ENCODE results near the gene ZNF587B. TPM values are rescaled to one million over a fixed set of nuclear protein-coding genes. Genes with fewer than 3 reads are reported as not detected.
"Not testable (repeated sequence)": the region's sequence is repeated elsewhere in the genome, so short reads cannot be mapped to it uniquely, and the experiment has no call there.

Gene ZNF587B
- total RNA-seq, 1 donor from 2014 or later, result 7.5 TPM

DNA sequence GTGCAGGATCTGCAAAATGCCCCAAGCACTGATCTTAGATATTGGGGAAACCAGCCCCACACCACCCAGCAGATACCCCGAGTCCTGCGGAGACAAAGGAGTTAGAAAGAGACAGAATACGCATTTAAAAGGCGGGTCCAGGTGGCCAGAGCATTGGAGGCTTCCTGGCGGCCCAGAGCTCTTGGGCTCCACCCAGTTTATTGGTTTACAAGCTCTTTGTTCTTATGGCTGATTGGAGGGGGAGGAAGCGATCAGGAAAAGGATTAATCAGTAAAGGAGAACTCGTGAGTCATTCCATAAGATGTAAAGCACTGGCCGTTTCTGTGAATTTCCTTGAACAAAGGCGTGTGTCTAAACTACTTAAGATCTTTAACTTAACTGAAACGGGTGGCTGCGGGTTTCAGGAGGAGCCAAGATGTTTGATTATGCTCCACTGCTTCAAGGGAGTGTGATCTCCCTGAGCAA, 20.5 kb downstream of the ZNF587B start:
- DNase-seq (ENCODE audit: missing footprints) (no peak), ATAC-seq (no peak)
- intact Hi-C loops (cut with DNase I), result no loop called here

DNA sequence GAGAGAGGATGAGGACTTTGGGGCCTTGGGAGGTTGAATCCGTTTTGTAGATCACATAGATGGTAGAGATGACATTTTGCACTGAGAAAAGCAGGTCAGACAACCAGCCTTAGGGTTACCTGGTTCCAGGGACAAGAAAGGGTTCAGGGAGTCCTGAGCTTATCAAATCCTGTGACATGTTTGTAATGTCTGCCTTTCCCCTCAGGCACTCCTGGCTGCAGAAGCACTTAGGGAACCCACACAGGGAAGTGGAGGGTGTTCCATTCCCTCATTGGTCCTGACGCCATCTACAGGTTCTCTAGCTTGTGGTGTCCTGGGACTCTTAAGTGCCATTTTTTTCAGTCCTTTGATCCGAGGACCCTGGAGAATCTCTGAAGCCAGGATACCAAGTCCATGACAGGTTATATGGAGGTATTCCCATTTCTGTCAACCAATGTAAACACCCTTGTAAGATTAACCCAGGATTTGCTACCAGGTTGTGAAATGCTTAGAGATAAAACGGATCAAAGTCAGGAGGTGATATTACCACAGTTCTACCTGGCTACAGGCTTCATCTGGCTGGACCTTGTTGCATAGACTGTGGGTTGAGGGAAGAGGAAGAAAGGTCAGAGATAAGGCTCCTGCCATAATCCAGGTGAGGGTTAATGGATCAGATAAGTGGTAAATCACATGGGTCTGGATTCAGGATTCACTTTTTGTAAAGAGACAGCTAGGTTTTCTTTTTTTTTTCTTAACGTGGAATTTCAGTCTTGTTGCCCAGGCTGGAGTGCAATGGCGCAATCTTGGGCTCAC, 21.9 kb downstream of the ZNF587B start:
- ATAC-seq; intact Hi-C loops (cut with DNase I); DNase-seq (ENCODE audit: missing footprints): not testable (repeated sequence)

DNA sequence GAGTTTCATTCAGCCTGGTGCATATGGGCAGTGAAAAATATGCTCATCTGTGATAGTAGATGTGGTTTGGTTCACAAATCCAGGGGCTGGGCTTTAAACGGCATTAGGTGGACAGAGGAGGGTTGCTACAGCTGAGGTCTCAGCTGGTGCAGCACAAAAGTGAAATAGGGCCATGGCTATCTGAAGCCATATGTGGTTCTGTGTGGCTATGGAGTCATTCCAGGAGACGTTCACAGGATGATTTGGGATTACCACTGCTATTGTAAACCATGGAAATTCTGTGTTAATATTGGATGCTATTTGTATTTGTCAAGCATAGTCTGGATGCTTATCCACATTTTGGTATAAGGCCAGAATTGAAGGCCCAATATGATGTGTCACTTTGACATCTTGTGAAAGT, 24.0 kb downstream of the ZNF587B start:
- intact Hi-C loops (cut with DNase I); DNase-seq (ENCODE audit: missing footprints); ATAC-seq: not testable (repeated sequence)

DNA sequence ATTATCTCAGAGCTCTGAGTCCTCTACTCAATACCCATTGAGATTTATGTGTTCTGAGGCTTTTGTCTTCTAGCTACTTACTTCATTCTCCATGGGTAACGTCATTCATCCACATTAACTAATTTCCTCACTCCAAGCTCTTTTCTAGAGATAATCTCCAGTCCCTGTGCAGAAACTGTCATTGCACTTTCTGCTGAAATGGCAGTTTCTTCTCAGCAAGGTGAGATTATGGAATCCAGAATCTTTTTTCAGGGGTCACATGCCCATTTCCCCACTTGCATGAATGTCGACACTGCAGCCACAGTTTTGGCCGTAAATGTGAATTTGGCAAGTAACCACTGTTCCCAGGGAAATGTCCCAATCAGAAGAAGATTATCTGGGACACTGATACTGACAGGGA, 32.3 kb downstream of the ZNF587B start:
- ATAC-seq; DNase-seq (ENCODE audit: missing footprints); intact Hi-C loops (cut with DNase I): not testable (repeated sequence)

DNA sequence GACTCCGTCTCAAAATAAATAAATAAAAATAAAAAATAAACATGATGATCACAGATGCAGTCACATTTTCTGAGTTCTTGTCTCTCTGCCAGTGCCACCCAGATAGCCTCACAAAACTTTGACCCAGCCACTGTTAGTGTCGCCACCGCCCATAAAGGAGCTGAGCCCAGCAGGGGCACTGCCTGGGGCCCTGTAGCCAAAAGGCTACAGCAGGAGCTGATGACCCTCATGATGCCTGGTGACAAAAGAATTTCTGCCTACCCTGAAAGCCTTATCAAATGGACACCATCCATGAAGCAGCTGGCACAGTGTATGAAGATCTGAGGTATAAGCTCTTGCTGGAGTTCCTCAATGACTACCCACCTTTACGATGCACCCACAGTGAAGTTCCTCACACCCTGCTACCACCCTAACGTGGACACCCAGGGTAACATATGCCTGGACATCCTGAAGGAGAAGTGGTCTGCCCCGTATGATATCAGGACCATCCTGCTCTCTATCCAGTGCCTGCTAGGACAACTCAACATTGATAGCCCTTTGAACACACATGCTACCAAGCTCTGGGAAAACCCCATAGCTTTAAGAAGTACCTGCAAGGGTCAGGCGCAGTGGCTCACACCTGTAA, 37.9 kb downstream of the ZNF587B start:
- ATAC-seq (no peak), DNase-seq (ENCODE audit: missing footprints) (no peak)
- intact Hi-C loops (cut with DNase I), result no loop called here

DNA sequence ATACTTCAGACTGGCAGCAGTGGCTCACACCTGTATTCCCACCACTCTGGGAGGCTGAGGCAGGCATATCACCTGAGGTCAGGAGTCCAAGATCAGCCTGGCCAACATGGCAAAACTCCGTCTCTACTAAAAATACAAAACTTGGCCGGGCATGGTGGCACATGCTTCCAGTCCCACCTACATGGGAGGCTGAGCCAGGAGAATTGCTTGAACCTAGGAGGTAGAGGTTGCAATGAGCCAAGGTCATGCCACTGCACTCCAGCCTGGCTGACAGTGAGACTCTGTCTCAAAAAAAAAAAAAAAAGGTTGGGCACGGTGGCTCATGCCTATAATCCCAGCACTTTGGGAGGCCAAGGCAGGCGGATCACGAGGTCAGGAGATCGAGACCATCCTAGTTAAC, 39.6 kb downstream of the ZNF587B start:
- DNase-seq (ENCODE audit: missing footprints); intact Hi-C loops (cut with DNase I): not testable (repeated sequence)
- ATAC-seq, result peak; percentile 25

DNA sequence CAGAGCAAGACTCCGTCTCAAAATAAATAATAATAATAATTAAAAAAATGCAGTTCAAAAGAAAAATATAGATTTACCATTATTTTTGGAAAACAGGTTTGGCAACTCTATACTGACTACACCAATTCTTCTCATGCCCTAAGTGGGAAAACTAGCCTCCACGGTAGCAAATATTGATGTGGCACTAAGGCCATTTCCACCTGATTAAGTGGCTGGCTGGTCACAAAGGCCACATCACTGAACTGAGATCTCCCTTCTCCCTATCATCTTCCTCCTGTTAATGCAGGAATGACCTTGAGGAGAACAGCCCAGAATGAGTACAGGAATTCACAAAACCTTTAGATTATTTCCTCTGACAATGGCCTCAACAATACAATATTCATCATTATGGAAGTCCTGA, 40.1 kb downstream of the ZNF587B start:
- intact Hi-C loops (cut with DNase I), result no loop called here
- no peak for ATAC-seq
- DNase-seq (ENCODE audit: missing footprints), result no peak

DNA sequence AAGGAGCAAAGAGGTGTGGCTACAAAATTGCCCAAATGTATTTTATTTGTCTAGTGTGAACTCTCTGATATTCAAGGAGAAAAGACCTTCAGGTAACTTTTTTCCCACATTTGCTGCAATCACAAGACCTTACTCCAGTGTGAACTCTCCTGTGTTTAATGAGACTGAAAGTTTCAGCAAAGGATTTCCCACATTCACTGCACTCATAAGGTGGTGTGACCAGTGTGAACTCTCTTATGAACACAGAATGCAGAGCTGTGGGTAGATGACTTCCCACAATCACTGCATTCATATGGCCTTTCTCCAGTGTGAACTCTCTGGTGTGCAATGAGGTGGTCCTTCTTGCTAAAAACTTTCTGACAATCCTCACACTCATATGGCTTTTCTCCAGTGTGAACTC, 42.4 kb downstream of the ZNF587B start:
- DNase-seq (ENCODE audit: missing footprints) (no peak), ATAC-seq (no peak)
- intact Hi-C loops (cut with DNase I), result no loop called here

DNA sequence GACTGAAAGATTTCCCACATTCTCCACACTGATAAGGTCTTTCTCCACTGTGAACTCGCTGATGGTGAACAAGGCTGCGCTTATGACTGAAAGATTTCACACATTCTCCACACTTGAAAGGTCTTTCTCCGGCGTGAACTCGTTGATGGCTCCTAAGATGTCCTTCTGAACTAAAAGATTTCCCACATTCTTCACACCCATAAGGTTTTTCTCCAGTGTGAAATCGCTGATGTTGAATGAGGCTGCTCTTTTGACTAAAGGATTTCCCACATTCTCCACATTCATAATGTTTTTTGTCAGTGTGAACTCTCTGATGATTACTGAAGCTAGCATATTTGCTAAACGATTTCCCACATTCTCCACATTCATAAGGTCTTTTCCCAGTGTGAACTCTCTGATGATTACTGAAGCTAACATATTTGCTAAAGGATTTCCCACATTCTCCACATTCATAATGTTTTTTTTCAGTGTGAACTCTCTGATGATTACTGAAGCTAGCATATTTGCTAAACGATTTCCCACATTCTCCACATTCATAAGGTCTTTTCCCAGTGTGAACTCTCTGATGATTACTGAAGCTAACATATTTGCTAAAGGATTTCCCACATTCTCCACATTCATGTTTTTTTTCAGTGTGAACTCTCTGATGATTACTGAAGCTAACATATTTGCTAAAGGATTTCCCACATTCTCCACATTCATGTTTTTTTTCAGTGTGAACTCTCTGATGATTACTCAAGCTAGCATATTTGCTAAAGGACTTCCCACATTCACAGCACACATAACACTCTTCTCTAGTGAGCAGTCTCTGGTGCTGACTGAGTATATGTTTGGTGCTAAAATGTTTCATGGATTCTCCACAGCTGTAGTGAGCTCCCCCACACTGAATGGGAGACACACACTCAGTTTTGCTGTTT, 44.0 kb downstream of the ZNF587B start:
- ATAC-seq; intact Hi-C loops (cut with DNase I); DNase-seq (ENCODE audit: missing footprints): not testable (repeated sequence)

DNA sequence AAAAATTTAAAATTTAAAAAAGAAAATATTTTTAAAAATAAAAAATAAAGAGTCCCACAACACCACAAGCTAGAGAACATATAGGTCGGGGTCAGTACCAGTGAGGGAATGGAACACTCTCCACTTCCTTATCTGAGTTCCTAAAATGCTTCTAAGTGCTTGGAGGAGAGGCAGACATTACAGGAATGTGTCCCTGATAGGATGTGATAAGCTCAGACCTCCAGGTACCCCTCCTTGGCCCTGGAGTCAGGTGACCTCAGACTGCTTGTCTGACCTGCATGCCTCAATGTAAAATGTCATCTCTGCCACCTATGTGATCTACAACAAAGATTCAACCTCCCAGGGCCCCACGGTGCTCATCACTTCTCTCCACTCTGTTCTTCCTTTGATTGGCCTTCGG, 55.9 kb downstream of the ZNF587B start:
- no peak for DNase-seq (ENCODE audit: missing footprints)
- ATAC-seq, result no peak
- intact Hi-C loops (cut with DNase I), result no loop called here

DNA sequence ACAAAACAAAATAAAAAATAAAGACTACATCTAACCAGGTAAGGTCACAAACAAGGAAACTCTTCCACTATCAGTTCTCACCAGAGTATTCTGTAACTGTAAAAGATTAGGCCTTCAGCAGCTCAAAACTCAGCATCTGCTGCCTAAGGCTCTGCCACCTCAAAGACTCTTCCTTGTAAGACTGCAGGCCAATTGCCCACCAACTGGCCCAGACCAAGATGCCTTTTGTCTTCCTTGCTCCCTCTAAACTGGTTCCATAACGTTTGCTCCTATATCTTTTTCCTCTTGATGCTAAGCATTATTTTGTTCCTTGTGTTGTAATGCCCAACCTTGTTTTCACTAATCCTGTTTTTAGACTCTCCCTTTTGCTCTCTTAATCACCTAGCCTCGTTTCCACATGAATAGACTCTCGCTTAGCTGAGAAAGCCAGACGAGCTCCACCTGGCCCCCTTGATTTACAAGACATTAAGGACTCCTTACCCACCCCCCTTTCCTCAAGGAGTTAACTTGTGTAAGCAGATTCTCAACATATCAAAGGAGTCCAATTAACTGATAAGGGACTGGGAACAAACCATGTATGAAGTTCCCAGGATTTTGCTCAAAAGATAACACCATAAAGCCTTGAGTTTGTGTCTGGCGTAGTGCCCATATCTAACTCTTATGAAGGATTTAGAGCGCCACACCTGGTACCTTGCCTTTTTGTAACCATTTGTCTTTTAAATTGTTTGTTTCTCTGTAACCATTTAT, 57.3 kb downstream of the ZNF587B start:
- intact Hi-C loops (cut with DNase I), result no loop called here
- no peak for DNase-seq (ENCODE audit: missing footprints)
- ATAC-seq, result no peak

DNA sequence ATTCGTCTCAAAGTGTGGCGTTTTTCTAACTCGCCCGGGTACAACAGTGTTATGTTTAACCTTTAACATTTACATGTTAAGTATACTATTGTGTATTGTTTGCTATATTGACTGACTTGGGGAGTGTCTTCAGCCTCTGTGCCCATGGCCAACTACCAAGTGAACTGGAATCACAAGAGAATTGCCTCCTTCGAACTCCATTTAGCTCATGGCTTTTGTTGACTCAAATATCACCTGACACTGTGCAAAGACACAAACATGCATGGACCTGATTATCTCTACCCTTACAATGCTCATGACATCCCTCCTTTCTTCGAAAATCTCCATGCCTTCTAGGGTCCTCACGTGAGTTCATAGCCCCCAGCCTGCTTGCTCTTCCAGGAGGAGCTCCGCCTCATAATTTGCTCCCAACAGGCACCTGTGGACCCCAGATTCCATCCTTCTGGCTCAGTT, 58.0 kb downstream of the ZNF587B start:
- intact Hi-C loops (cut with DNase I), result no loop called here
- no peak for ATAC-seq
- no peak for DNase-seq (ENCODE audit: missing footprints)

DNA sequence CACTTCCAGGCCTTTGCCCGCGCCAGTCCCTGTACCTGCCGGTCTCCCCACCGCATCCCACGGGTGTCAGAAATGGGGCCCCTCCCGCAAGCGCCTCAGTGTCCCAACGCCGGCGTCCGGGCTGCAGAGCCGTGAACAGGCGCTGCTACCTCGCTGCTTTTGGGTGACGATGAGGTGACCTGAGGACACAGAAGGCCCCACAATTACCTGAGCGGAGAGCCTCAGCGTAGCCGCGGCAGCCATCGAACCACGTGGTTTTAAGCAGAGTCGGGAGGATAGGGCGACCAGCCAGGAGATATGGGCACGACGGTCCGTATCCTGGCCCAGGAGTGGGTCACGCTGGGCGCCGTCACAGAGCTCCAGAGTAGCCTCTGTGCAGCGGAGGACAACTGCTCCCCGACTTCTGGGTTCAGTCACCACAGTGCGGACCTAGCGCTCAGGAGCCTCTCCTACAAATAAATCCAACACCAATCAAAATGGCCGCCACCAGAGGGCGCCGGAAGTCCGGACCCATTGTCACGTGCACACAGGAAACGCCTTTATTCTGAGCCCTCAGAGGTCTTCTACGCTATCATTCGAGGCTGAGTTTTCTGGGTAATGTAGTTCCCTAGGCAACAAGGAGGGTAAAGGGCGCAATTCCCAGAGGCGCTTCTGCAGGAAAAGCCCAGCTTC, 58.6 kb downstream of the ZNF587B start, which contains the start of gene ZNF814:
Gene ZNF814, minus strand, starts transcription at position 478 of the 672 bp plus-strand sequence. Its CDS starts 235 bp downstream, at position 243.
- ATAC-seq, result peak; percentile 90
- peak; percentile 90 for DNase-seq (ENCODE audit: missing footprints)
- intact Hi-C loops (cut with DNase I), result no loop called here

DNA sequence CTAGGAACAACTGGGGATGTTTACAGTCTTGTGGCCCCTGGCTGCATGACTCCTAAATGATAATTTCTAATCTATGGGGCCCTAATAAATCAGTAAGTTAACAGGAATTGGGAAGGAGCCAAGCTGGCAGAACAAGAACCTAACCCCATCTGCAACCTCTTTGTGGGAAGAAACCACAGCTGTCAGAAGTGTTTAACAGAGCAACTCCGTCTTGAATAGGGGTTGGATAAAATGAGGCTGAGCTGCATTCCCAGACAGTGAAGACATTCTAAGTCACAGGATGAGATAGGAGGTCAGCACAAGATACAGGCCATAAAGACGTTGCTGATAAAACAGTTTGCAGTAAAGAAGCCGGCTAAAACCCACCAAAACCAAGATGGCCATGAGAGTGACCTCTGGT, 60.6 kb downstream of the ZNF587B start:
- intact Hi-C loops (cut with DNase I); DNase-seq (ENCODE audit: missing footprints); ATAC-seq: not testable (repeated sequence)

Measured in Right ventricle myocardium inferior (tissue), 1 donor.